K562 (cell line): Measurements from ENCODE around the gene SMAP2. TPM values are rescaled to one million over a fixed set of nuclear protein-coding genes. Genes with fewer than 3 reads are reported as not detected.

ENCODE experiments used
- ARNT ChIP-seq, 2 experiments: fragments of 450-650 bp; IDR thresholded peaks; 2 replicates each; pipeline ENCODE4 v1.6.1; 2016; ENCODE audit warnings: mild to moderate bottlenecking in 1 of 2
- CREB3L1 ChIP-seq: fragments of 450-650 bp; IDR thresholded peaks from 2 replicates; pipeline ENCODE4 v1.6.1; 2014; ENCODE audit warnings: low read depth, mild to moderate bottlenecking, moderate library complexity, borderline replicate concordance
- FOXO4 ChIP-seq: fragments of 450-650 bp; formaldehyde crosslinking; IDR thresholded peaks from 2 replicates; pipeline ENCODE4 v1.4.0; 2020; ENCODE audit warnings: mild to moderate bottlenecking, moderate library complexity
- GATA2 ChIP-seq: sonication (generic); formaldehyde crosslinking; IDR thresholded peaks from 2 replicates; pipeline ENCODE4 v1.4.0; 2020; ENCODE audit warnings: mild to moderate bottlenecking, missing genetic modification reagents
- NCOA6 ChIP-seq: fragments of 450-650 bp; IDR thresholded peaks from 2 replicates; pipeline ENCODE4 v1.6.1; 2017; ENCODE audit warnings: mild to moderate bottlenecking
- PREB ChIP-seq: sonication (generic); formaldehyde crosslinking; IDR thresholded peaks from 2 replicates; pipeline ENCODE4 v1.8.1; 2023; ENCODE audit warnings: mild to moderate bottlenecking, missing genetic modification reagents
- PTTG1 ChIP-seq: fragments of 450-650 bp; IDR thresholded peaks from 2 replicates; pipeline ENCODE4 v1.6.1; 2016; ENCODE audit warnings: low read depth, mild to moderate bottlenecking, missing genetic modification characterization, missing compliant biosample characterization
- RAD51 ChIP-seq: fragments of 450-650 bp; IDR thresholded peaks from 2 replicates; pipeline ENCODE4 v1.7.1; 2016; ENCODE audit warnings: low read depth, mild to moderate bottlenecking, borderline replicate concordance
- RFX1 ChIP-seq: fragments of 450-650 bp; IDR thresholded peaks from 2 replicates; pipeline ENCODE4 v1.6.1; 2016; ENCODE audit warnings: mild to moderate bottlenecking, moderate library complexity
- SMARCC2 ChIP-seq: fragments of 450-650 bp; IDR thresholded peaks from 2 replicates; pipeline ENCODE4 v1.6.1; 2017; ENCODE audit warnings: antibody characterized with exemption, moderate library complexity, mild to moderate bottlenecking, low read depth
- ZC3H11A ChIP-seq: IDR thresholded peaks from 2 replicates; pipeline ENCODE4 v1.6.1; 2012; ENCODE audit warnings: low read depth, low read length, improper control_type of control experiment
- ZEB2 ChIP-seq: fragments of 450-650 bp; IDR thresholded peaks from 2 replicates; pipeline ENCODE4 v1.6.1; 2016
- ZFP1 ChIP-seq: fragments of 450-650 bp; formaldehyde crosslinking; IDR thresholded peaks from 2 replicates; pipeline ENCODE4 v1.4.0; 2020; ENCODE audit warnings: mild to moderate bottlenecking, mixed read lengths
- ZNF354B ChIP-seq: fragments of 250-450 bp; sonication (Bioruptor Pico); IDR thresholded peaks from 2 replicates; pipeline ENCODE4 v1.4.0; 2020
- ZNF518B ChIP-seq: fragments of 250-450 bp; sonication (Bioruptor Pico); IDR thresholded peaks from 2 replicates; pipeline ENCODE4 v1.5.0; 2021; ENCODE audit warnings: mild to moderate bottlenecking, moderate library complexity
- ZNF583 ChIP-seq: fragments of 250-450 bp; sonication (Bioruptor Pico); IDR thresholded peaks from 2 replicates; pipeline ENCODE4 v1.4.0; 2020
- ZNF584 ChIP-seq: fragments of 200-800 bp; sonication (Bioruptor generic); IDR thresholded peaks from 2 replicates; pipeline ENCODE4 v1.6.1; 2016; ENCODE audit warnings: low read depth, mild to moderate bottlenecking, missing genetic modification characterization, missing compliant biosample characterization
- ZNF639 ChIP-seq, 2 experiments: fragments of 200-800 bp in 1 of 2; sonication (Bioruptor generic) in 1 of 2; sonication (generic) in 1 of 2; formaldehyde crosslinking in 1 of 2; IDR thresholded peaks in 1 of 2; conservative IDR thresholded peaks in 1 of 2; 2 replicates each; pipeline versions ENCODE4 v1.5.0 to v1.6.1; 2016 to 2020; ENCODE audit warnings: missing compliant biosample characterization in 1 of 2, missing genetic modification characterization in 1 of 2, missing genetic modification reagents in 1 of 2
- polyA plus RNA-seq, 8 experiments: library from polyadenylated mRNA; depleted of rRNA in 4 of 8; stranded (reverse) in 5 of 8; unstranded in 3 of 8; fragments of >200 nt; fragmentation: Nextera tagmentation in 2 of 8; fragmentation: Illumina TruSeq in 1 of 8; extraction: Ambion mirVana in 2 of 8; extraction: Trizol in 1 of 8; gene quantifications; 2 replicates each; pipeline versions ENCODE4 v1.2.1 to v1.2.3, GENCODE V29; 2011 to 2014; ENCODE audit warnings: inconsistent platforms in 1 of 8, missing spikeins in 1 of 8
- total RNA-seq, 7 experiments: library from RNA; depleted of rRNA in 6 of 7; stranded (reverse); fragments of >200 nt in 6 of 7; fragmentation: Illumina TruSeq in 2 of 7; extraction: Trizol in 2 of 7; gene quantifications; 2 replicates each; pipeline versions ENCODE4 v1.2.1 to v1.2.3, GENCODE V29; 2011 to 2021; ENCODE audit warnings: low replicate concordance in 1 of 7

Gene SMAP2
- total and polyA plus RNA-seq, 9 of the 15 experiments (the other 6 are each of a cell fraction or from before 2014, with no cell fraction given), result 38.7 to 212 (median 94.1) TPM

- TF ChIP-seq ZNF518B (CRISPR knock-in tag) (no peak), NCOA6 (no peak), ZC3H11A (no peak), RFX1 (peak; percentile 63), ZEB2 (no peak; the same call in 1 of the 2 replicates), ARNT (IDR thresholded peaks at IDR 0.05) (peak; percentile 29 to 80; a peak in 2 of 4 replicates), ZNF583 (CRISPR knock-in tag) (no peak), SMARCC2 (peak; percentile 82; the same call in 1 of the 2 replicates), PTTG1 (tag) (no peak), ZNF354B (no peak), ZFP1 (no peak), ZNF584 (CRISPR knock-in tag) (no peak; the same call in 1 of the 2 replicates), ZNF639 (CRISPR knock-in tag; conservative IDR thresholded peaks at IDR 0.05 in 1 of 2, IDR thresholded peaks at IDR 0.05 in 1 of 2) (no peak), PREB (no peak), FOXO4 (CRISPR knock-in tag) (no peak), CREB3L1 (no peak; the same call in 1 of the 2 replicates), RAD51 (no peak), GATA2 (no peak)
These were observed 10.2 kb downstream of the SMAP2 start (continued) for GRCh38 chr1:40383488-40384412.
